Skeletal muscle tissue (tissue), 4 donors: ENCODE measurements around the gene GSTO1. TPM values are rescaled to one million over a fixed set of nuclear protein-coding genes. Genes with fewer than 3 reads are reported as not detected.

Experiments used
- H3K27ac ChIP-seq: one replicate; pipeline ENCODE4 v1.7.0; 2013; ENCODE audit warnings: mild to moderate bottlenecking, low read depth, low read length, inconsistent platforms
- H3K27me3 ChIP-seq, 3 donors: one replicate each; pipeline ENCODE4 v1.7.0; 2013; ENCODE audit warnings: low read length in 3 of 3; ENCODE audit not compliant: control insufficient read depth in 3 of 3, insufficient read depth in 3 of 3
- H3K36me3 ChIP-seq, 3 donors: one replicate each; pipeline ENCODE4 v1.7.0; 2013; ENCODE audit warnings: low read length in 3 of 3; ENCODE audit not compliant: control insufficient read depth in 3 of 3, insufficient read depth in 3 of 3
- H3K4me1 ChIP-seq, 3 donors: one replicate each; pipeline ENCODE4 v1.7.0; 2013; ENCODE audit warnings: low read length in 3 of 3, mild to moderate bottlenecking in 3 of 3; ENCODE audit not compliant: control insufficient read depth in 3 of 3, insufficient read depth in 3 of 3
- H3K4me3 ChIP-seq, 3 donors: one replicate each; pipeline ENCODE4 v1.7.0; 2013; ENCODE audit warnings: low read length in 3 of 3
- H3K9ac ChIP-seq, 3 donors: one replicate each; pipeline ENCODE4 v1.7.0; 2013; ENCODE audit warnings: low read length in 3 of 3, mild to moderate bottlenecking in 3 of 3, moderate library complexity in 2 of 3, low read depth in 1 of 3
- H3K9me3 ChIP-seq, 3 donors: one replicate each; pipeline ENCODE4 v1.7.0; 2013; ENCODE audit warnings: low read length in 3 of 3; ENCODE audit not compliant: control insufficient read depth in 3 of 3
- total RNA-seq: library from RNA; depleted of rRNA; stranded (reverse); fragments of >200 nt; gene quantifications from one replicate; pipeline ENCODE4 v1.2.3, GENCODE V29; 2014
- donor health status: Osteomylitis.

GSTO1 gene
- total RNA-seq = 53.2 TPM

GRCh38 chr10:104254493-104255310 lies at the start of gene GSTO1:
Gene GSTO1, plus strand, starts transcription at chr10:104254892. Its CDS starts 37 bp downstream, at chr10:104254929.
- peaks cover 3 to 13% (median 12%) of the 10 kb centered on the region in 3 donors for H3K36me3 ChIP-seq
- H3K4me3 ChIP-seq = peak within 1 kb of the TSS; percentile 69 to 80 (median 74)
- H3K9me3 ChIP-seq = no peaks in the 10 kb centered on the region
- H3K27me3 ChIP-seq = no peaks in the 10 kb centered on the region
- peak within 1 kb of the TSS; percentile 96 for H3K27ac ChIP-seq
- peaks cover 18 to 19% (median 19%) of the 10 kb centered on the region in 3 donors for H3K4me1 ChIP-seq
- peak within 1 kb of the TSS; percentile 89 to 96 (median 91) for H3K9ac ChIP-seq

- no peak overlapping the region for H3K27ac ChIP-seq
Observed at GRCh38 chr10:104208730-104209129, 46.0 kb upstream of the GSTO1 start.

GRCh38 chr10:104209575-104210198 lies 45.0 kb upstream of the GSTO1 start:
- no peaks in the 10 kb centered on the region for H3K27me3 ChIP-seq
- no peaks in the 10 kb centered on the region for H3K9me3 ChIP-seq
- H3K4me1 ChIP-seq = peaks cover 0 to 5% (median 0%) of the 10 kb centered on the region in 3 donors
- no peak overlapping the region for H3K27ac ChIP-seq
- H3K36me3 ChIP-seq = no peaks in the 10 kb centered on the region
- no peak overlapping the region for H3K9ac ChIP-seq
- no peak overlapping the region for H3K4me3 ChIP-seq

More at GRCh38 chr10:104208730-104209129, 46.0 kb upstream of the GSTO1 start:
- Histone ChIP-seq H3K9ac (no peak overlapping the region), H3K36me3 (no peaks in the 10 kb centered on the region), H3K9me3 (no peaks in the 10 kb centered on the region), H3K4me3 (no peak overlapping the region), H3K27me3 (no peaks in the 10 kb centered on the region), H3K4me1 (peaks cover 0 to 5% (median 0%) of the 10 kb centered on the region in 3 donors)

GRCh38 chr10:104216631-104217030 lies 38.1 kb upstream of the GSTO1 start:
- peaks cover 0 to 11% (median 9%) of the 10 kb centered on the region in 3 donors for H3K27me3 ChIP-seq
- H3K36me3 ChIP-seq = no peaks in the 10 kb centered on the region
- H3K4me1 ChIP-seq = no peaks in the 10 kb centered on the region

GRCh38 chr10:104218751-104219150 lies 35.9 kb upstream of the GSTO1 start:
- Histone ChIP-seq H3K4me1 (no peaks in the 10 kb centered on the region), H3K9me3 (no peaks in the 10 kb centered on the region), H3K27ac (no peak overlapping the region), H3K4me3 (no peak overlapping the region), H3K36me3 (no peaks in the 10 kb centered on the region), H3K9ac (no peak overlapping the region), H3K27me3 (peaks cover 0 to 11% (median 9%) of the 10 kb centered on the region in 3 donors)

More at GRCh38 chr10:104216631-104217030, 38.1 kb upstream of the GSTO1 start:
- Histone ChIP-seq H3K27ac (no peak overlapping the region), H3K9ac (no peak overlapping the region), H3K4me3 (no peak overlapping the region), H3K9me3 (no peaks in the 10 kb centered on the region)

- no peak overlapping the region for H3K9ac ChIP-seq
- no peak overlapping the region for H3K27ac ChIP-seq
- no peak overlapping the region for H3K4me3 ChIP-seq
- H3K9me3 ChIP-seq = no peaks in the 10 kb centered on the region
- H3K36me3 ChIP-seq = no peaks in the 10 kb centered on the region
- no peaks in the 10 kb centered on the region for H3K4me1 ChIP-seq
- peaks cover 0 to 11% (median 9%) of the 10 kb centered on the region in 3 donors for H3K27me3 ChIP-seq
Observed at GRCh38 chr10:104220522-104220921, 34.2 kb upstream of the GSTO1 start.

GRCh38 chr10:104223304-104223703 lies 31.4 kb upstream of the GSTO1 start:
- Histone ChIP-seq H3K9me3 (no peaks in the 10 kb centered on the region), H3K4me1 (no peaks in the 10 kb centered on the region), H3K27ac (no peak overlapping the region), H3K9ac (no peak overlapping the region), H3K27me3 (peaks cover 0 to 6% (median 3%) of the 10 kb centered on the region in 3 donors), H3K4me3 (no peak overlapping the region), H3K36me3 (no peaks in the 10 kb centered on the region)

- Histone ChIP-seq H3K36me3 (no peaks in the 10 kb centered on the region), H3K27ac (no peak overlapping the region), H3K4me1 (peaks cover 7 to 8% (median 7%) of the 10 kb centered on the region in 3 donors), H3K9me3 (peaks cover 0 to 4% (median 0%) of the 10 kb centered on the region in 3 donors), H3K4me3 (no peak overlapping the region), H3K27me3 (no peaks in the 10 kb centered on the region), H3K9ac (no peak overlapping the region)
Observed at GRCh38 chr10:104230490-104230889, 24.2 kb upstream of the GSTO1 start.

GRCh38 chr10:104231784-104232612 lies 22.7 kb upstream of the GSTO1 start, which contains the start of gene CFAP43:
Gene CFAP43, minus strand, starts transcription at chr10:104232364. Its CDS starts 118 bp downstream, at chr10:104232246.
- peak within 1 kb of the TSS; percentile 78 to 85 (median 80) for H3K9ac ChIP-seq
- no peaks in the 10 kb centered on the region for H3K27me3 ChIP-seq
- H3K4me1 ChIP-seq = peaks cover 7 to 8% (median 7%) of the 10 kb centered on the region in 3 donors
- peaks cover 0 to 4% (median 0%) of the 10 kb centered on the region in 3 donors for H3K9me3 ChIP-seq
- no peak within 1 kb of the TSS for H3K27ac ChIP-seq
- H3K36me3 ChIP-seq = no peaks in the 10 kb centered on the region
- H3K4me3 ChIP-seq = peak within 1 kb of the TSS; percentile 83 to 96 (median 92)
